ENCODE measurements around the gene BHMT.

BHMT gene

GRCh38 chr5:79070350-79070667 lies 41.3 kb upstream of the BHMT start:
- no peaks in the 10 kb centered on the region for H4K20me1 ChIP-seq (ENCODE audit: control insufficient read depth, insufficient read depth, low read depth, low read length)
- TF ChIP-seq EZH2phosphoT487 (IDR thresholded peaks at IDR 0.05; ENCODE audit: borderline replicate concordance, low read length) = no peak
- no peak for TF ChIP-seq CTCF (IDR thresholded peaks at IDR 0.05; ENCODE audit: low read depth, low read length, poor library complexity, severe bottlenecking)
- no peak overlapping the region for H3K4me2 ChIP-seq (ENCODE audit: low read length)
- H3K9me3 ChIP-seq (ENCODE audit: control insufficient read depth, insufficient read depth, low read length) = no peaks in the 10 kb centered on the region
- no peak overlapping the region for H3K27ac ChIP-seq (ENCODE audit: low read depth, low read length)
- no peaks in the 10 kb centered on the region for H3K4me1 ChIP-seq (ENCODE audit: control insufficient read depth, low read length)
- no peaks in the 10 kb centered on the region for H3K9me2 ChIP-seq (replicated peaks; ENCODE audit: control insufficient read depth, low read length)
- no peaks in the 10 kb centered on the region for H3K27me3 ChIP-seq (ENCODE audit: control insufficient read depth, low read length)
- no peaks in the 10 kb centered on the region for H3K36me3 ChIP-seq (ENCODE audit: control insufficient read depth, low read length)
- H3K4me3 ChIP-seq (ENCODE audit: low read length) = no peak overlapping the region
- no peaks in the 10 kb centered on the region for H3F3A ChIP-seq (ENCODE audit: control insufficient read depth, insufficient read depth)
- no peaks in the 10 kb centered on the region for H3K79me2 ChIP-seq (ENCODE audit: control insufficient read depth, low read length)

GRCh38 chr5:79074641-79075040 lies 37.0 kb upstream of the BHMT start:
- H3K27me3 ChIP-seq (ENCODE audit: control insufficient read depth, low read length) = no peaks in the 10 kb centered on the region
- H3K27ac ChIP-seq (ENCODE audit: low read depth, low read length) = no peak overlapping the region
- no peaks in the 10 kb centered on the region for H3K79me2 ChIP-seq (ENCODE audit: control insufficient read depth, low read length)
- TF ChIP-seq EZH2phosphoT487 (IDR thresholded peaks at IDR 0.05; ENCODE audit: borderline replicate concordance, low read length) = no peak
- no peak for TF ChIP-seq CTCF (IDR thresholded peaks at IDR 0.05; ENCODE audit: low read depth, low read length, poor library complexity, severe bottlenecking)
- no peaks in the 10 kb centered on the region for H3F3A ChIP-seq (ENCODE audit: control insufficient read depth, insufficient read depth)
- no peaks in the 10 kb centered on the region for H4K20me1 ChIP-seq (ENCODE audit: control insufficient read depth, insufficient read depth, low read depth, low read length)
- H3K36me3 ChIP-seq (ENCODE audit: control insufficient read depth, low read length) = no peaks in the 10 kb centered on the region
- H3K9me2 ChIP-seq (replicated peaks; ENCODE audit: control insufficient read depth, low read length) = no peaks in the 10 kb centered on the region
- no peak overlapping the region for H3K4me3 ChIP-seq (ENCODE audit: low read length)
- H3K4me1 ChIP-seq (ENCODE audit: control insufficient read depth, low read length) = no peaks in the 10 kb centered on the region
- no peaks in the 10 kb centered on the region for H3K9me3 ChIP-seq (ENCODE audit: control insufficient read depth, insufficient read depth, low read length)
- H3K4me2 ChIP-seq (ENCODE audit: low read length) = no peak overlapping the region

GRCh38 chr5:79075646-79076426 lies 35.8 kb upstream of the BHMT start:
- Histone ChIP-seq H3K4me3 (ENCODE audit: low read length) (no peak overlapping the region), H3K4me2 (ENCODE audit: low read length) (no peak overlapping the region)

More at GRCh38 chr5:79075646-79076426, 35.8 kb upstream of the BHMT start:
- H3K27me3 ChIP-seq (ENCODE audit: control insufficient read depth, low read length) = no peaks in the 10 kb centered on the region; the same call in 1 of the 2 replicates
- H3K27ac ChIP-seq (ENCODE audit: low read depth, low read length) = no peak overlapping the region
- no peaks in the 10 kb centered on the region for H3K36me3 ChIP-seq (ENCODE audit: control insufficient read depth, low read length)
- H3K9me3 ChIP-seq (ENCODE audit: control insufficient read depth, insufficient read depth, low read length) = no peaks in the 10 kb centered on the region
- H3K4me1 ChIP-seq (ENCODE audit: control insufficient read depth, low read length) = no peaks in the 10 kb centered on the region
- H3F3A ChIP-seq (ENCODE audit: control insufficient read depth, insufficient read depth) = no peaks in the 10 kb centered on the region
- H4K20me1 ChIP-seq (ENCODE audit: control insufficient read depth, insufficient read depth, low read depth, low read length) = no peaks in the 10 kb centered on the region
- H3K9me2 ChIP-seq (replicated peaks; ENCODE audit: control insufficient read depth, low read length) = no peaks in the 10 kb centered on the region
- TF ChIP-seq EZH2phosphoT487 (IDR thresholded peaks at IDR 0.05; ENCODE audit: borderline replicate concordance, low read length) = no peak
- TF ChIP-seq CTCF (IDR thresholded peaks at IDR 0.05; ENCODE audit: low read depth, low read length, poor library complexity, severe bottlenecking) = no peak
- no peaks in the 10 kb centered on the region for H3K79me2 ChIP-seq (ENCODE audit: control insufficient read depth, low read length)
